HT1080 (cell line): ENCODE data around the gene MAPK7. TPM values are rescaled to one million over a fixed set of nuclear protein-coding genes. Genes with fewer than 3 reads are reported as not detected.
A peak's percentile ranks its signal among the peaks of the same experiment; 100 is the strongest.

ENCODE experiments used
- DNase-seq: peaks from one replicate; pipeline ENCODE4 v3.0.0-alpha.2; 2015; ENCODE audit warnings: low read depth
- total RNA-seq: library from RNA; depleted of rRNA; stranded (reverse); fragments of >200 nt; shearing (Covaris generic); gene quantifications from 2 replicates; pipeline ENCODE4 v1.2.3, GENCODE V29; 2014

The MAPK7 gene
- total RNA-seq, 1 experiment from 2014 or later = 8.6 TPM

DNA sequence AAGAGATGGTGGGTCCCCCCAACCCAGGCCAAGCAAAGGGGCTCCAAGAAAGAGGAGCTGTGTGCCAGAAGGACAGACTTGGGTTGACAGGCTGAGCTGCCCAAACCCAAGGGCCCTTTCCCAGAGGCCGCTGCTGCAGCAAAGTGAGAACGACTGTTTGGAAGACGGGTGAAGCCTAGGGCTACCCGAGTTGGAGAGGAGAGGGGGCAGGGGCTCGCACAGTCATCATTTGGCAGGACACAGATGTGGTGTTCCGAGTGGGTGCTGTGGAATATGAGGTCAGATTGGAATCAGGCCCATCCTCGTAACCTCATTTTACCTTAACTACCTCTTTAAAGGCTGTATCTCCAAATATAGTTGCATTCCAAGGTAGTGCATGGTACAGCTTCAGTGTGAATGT is 14.0 kb downstream of the MAPK7 start:
- DNase-seq = no peak

DNA sequence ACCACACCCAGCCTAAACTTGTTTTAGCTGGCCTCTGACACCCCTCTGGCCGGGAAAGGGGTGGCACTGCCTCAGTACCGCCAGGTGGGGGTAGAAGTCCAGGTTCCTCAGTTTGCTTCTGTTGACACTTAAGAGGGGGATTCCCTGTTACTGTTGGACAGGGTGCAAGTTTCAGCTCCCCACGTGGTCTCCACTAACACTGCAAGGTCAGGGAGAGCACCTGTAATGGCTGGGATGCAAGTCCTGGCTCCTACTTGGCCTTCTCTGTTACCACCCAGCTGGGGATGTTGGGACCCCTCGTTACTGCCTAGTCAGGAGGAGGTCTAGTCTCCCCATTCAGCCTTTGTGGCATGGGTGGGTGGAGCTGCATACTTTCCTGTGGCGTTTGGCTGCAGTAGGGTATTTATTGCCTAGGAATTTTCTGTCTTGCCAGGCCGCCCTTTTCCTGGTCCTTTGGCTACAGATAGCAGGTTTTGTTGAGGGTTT is 19.3 kb downstream of the MAPK7 start:
- no peak for DNase-seq

DNA sequence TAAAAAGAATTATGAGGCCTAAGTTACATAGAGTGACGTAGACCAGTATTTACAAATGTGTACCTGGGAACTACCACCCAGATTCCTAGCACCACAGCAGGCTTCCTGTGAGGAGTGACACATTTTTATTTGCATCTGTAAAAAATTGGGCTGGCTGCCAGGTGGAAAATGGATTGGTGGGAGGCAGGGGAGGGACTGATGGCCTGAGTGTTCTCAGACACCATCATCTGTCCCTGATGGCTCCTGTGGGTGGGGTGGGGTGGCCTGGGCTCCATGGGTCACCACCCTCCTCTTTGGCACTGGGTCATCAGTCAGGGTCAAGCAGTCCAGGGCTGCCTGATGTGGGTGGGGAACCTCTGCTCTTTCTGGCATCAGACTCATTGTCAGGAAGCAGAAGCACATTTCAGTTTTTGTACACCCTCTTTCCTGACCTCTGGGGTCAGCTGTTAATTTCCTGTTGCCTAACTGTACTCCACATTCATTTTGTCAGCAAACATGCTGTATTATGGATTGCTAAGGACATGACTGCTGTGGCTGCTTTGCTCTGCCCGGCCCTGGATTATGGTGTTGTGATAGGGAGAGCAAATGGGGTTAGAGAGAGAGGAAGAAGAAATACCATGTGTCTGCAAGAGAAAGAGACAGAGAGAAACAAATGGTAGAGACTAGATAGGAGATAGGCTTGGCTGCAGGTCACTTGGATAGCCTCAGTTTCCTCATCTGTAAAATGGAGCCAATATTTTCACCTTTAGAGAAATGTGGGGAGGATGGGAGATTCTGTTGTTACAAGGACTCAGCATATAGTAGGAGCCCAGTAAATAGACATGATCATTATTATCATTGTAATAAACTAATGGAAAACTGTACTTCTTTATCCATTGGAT is 20.2 kb downstream of the MAPK7 start:
- peak; percentile 26 for DNase-seq

DNA sequence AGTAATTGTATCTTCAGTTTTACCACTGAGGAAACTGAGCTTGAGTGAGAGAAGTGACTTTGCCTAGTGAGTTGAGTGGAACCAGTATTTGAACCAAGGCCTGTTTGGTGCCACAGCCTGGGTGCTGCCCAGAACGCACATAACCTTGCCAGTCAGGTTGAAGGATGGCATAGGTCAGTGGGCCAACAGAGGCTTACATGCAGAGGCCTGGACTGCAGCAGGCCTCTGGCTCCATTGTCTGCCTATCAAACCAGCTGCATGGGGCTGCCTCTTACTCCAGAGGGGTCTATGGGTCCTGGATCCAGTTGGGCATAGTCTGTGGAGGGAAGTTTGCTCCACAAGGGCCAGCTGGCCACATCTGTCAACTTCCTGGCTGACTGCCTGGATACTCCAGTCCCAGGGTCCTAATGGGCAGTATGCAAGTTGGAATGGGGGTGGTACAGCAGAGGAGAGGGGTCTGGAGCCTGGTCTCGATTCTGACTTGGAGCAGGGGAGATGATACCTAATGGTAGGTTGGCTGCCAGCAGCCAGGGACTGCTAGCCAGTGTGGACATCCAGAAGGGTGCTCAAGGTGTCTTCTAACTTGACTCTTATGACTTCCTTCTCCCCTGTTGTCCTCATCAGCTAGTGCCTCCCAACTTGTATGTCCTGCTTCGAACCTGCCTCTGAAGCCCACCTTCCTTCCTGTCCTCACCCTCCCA is 21.6 kb downstream of the MAPK7 start:
- DNase-seq = no peak

DNA sequence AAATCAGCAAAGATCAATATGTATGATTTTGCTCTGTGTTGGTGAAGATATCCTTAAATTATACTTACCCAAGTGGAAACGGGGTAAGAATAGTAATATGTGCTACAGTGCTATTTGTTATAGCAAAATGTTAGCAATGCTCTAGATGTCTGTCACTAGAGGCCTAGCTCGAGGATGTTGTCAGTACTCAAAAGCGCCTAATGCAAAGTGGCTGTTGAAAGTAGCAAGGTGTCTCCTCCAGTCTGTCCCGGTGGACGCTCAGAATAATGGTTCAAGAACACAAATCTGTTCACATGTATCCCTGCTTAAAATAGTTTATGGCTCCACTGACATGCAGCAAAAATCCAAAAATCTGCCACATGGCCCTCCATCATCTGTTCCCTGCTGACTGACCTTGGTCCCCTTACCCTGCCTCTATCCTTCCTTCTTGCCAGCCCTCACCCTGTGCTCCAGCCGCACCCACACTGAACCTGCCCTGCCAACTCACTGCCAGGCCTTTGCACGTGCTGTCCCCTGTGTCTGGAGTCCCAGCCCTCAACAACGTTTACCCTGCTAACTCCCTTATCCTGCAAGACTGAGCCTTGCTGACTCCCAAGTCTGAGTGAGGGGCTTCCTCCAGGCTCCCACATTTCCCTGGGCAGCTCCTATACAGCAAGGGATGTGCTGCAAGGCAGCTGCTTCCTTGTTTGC is 23.2 kb downstream of the MAPK7 start:
- no peak for DNase-seq

DNA sequence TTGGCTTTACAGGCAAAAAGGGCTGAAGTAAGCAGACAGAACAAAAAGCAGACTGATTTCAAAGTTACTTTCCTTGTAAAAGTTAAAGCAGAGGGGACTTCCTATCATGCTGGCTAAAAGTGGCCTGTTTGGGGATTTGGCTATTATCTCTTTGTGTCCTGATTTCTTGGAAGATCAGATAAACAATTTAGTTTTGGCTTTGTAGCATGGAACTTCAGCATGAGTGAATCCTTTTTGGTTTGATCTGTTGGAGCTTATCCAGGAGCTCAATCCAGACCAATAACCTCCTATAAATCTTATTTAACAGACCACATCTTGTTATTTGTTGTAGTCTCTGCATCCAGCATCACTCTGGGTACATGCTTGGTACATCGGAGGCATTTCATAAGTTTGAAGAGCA is 23.9 kb downstream of the MAPK7 start:
- no peak for DNase-seq

DNA sequence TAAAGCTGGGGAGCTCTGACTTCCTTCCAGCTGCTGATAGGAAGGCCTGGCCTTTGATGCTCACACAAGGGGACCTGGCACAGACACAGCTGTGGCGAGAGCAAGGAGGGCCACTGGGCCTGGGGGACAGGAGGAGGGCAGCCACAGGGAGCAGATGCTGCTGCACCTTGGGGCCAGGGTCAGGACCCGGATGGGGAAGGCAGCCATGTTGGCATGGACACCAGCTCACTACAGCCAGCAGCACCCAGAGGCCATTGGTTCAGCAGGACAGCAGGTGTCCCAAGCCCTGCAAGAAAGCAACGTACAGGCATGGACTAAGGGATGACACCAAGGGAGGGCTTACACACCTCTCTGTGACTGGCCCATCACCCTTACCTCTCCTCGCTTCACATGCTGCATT is 24.7 kb downstream of the MAPK7 start:
- no peak for DNase-seq

DNA sequence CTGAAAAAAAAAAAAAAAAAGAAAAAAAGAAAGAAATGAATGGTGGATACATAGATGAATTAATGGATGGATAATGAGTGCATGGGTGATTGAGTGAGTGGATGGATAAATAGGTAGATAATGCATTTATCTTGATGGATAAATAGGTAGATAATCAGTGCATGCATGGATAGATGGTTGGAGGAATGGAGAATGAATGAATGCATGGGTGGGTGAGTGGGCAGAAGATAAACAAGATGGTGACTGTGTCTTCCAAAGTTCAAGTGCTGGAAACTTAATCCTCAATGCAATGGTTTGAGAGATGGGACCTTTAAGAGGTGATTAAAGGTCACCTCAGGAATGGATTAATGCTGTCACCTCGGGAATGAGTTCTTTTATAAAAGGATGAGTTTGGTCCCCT is 26.0 kb downstream of the MAPK7 start:
- DNase-seq = no peak

DNA sequence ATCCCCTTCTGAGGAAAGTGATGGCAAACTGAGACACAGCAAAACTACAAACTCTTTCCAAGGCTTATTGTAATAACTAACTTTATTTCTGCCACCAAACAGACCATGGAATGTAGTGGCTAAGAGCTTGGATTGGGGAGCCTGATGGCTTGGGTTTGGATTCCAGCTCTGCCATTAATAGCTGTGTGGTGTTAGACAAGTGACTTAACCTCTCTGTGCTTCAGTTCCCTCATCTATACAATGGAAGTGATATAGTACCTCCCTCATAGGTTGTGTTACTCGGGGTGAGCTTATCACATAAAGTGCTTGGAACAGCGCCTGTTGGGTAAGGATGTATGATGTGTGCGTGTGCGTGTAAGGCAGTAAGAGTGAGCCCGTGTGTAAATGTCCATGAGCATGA is 26.8 kb downstream of the MAPK7 start:
- DNase-seq = no peak

DNA sequence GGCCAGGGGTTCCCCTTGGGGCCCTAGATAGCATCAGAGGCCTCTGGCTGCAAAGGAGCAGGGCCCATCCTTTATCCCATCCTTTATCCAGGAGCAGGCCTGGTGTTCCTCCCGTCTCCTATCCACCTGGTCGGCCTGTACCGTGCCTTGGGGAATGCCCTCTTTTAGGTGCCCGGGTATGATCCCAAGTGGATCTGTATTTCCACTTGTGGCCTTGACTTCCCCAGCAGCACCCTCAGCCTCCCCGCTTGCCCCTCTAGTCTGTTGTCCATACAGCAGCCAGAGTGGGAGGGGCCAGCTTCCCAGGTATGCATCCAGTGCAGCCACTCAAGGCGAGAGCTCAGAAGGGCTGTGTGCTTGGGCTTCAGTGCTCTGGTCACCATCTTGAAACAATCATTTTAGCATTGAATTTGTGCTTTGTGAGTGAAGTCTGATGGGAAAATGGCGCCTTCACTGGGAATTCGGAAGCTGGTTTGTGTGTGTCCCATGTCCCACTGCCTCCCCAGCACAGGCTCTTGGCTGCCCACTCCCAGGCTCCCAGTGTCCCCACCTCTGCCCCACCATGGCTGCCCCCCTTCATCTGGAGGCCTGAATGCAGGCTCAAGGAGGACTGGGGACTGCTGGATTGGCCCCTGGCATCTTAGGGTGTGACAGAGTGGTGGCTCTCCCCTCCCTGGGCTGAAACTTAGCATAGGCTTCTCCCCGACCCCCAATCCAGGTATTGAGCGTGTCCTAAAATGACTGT is 29.5 kb downstream of the MAPK7 start:
- DNase-seq = no peak

DNA sequence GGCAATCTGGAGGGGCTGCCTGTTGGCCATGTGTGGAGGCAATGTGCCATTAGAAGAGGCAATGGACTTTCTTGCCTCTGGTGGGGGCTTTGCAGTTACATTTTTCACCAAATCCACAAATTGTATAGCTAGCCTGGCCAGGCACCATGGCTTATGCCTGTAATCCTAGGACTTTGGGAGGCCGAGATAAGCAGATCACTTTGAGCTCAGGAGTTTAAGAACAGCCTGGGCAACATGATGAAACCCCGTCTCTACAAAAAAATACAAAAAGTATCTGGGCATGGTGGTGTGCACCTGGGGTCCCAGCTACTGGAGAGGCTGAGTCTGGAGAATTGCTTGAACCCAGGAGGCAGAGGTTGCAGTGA is 30.0 kb downstream of the MAPK7 start:
- DNase-seq = no peak

DNA sequence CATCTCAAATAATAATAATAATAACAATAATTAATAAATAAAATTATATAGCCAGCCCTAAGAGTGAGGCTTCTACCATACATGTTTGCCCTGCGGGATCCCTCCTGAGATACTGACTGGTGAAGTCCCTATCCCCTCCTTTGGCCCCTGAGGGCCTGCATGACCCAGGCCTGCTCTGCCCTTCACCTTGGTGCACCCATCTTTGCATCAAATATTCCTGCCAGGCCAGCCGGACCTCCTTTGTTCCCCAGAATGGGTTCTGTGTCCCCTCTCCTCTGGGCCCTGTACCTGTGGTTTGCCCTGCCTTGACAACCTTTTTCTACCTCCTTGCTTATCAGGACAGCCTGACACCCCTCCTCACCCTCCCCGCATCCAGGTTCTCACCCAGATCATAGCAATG is 30.8 kb downstream of the MAPK7 start:
- no peak for DNase-seq

DNA sequence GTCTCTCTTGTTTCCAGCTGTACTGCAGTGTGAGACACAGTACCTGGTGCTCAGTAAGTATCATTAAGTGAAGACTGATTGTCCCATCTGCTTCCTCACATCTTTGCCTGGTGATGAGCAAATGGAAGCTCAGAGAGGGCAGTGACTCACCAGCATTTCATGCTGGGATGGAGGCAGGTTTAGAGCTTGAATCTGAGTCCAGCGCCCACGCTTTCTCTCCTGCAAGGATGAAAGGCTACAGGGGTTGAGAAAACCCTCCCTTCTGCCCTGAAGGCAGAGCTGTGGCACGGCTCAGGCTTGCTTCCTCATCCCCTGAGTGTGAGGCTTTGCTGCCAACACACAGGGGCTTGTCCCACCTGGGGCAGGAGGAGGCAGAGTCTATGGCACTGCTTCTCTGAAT is 31.2 kb downstream of the MAPK7 start:
- peak; percentile 44 for DNase-seq

DNA sequence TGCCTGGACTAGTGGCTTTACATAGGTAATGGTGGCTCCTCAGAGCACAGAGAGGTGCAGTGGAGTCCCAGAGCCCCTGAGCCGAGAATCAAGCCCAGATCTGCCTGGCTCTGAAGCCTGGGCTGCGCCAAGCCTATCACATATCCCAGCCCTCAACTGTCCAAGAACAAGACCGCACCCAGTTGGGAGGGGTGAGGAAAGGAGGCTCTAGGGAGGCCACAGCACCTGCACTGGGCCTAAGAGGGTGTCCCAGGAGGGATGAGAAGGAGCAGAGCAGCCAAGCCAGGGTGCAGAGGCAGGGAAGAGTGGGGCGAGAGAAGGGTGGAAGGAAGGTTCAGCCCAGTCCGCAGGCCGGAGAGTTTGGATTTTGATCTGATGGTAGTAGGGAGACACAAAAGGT is 31.8 kb downstream of the MAPK7 start:
- no peak for DNase-seq

DNA sequence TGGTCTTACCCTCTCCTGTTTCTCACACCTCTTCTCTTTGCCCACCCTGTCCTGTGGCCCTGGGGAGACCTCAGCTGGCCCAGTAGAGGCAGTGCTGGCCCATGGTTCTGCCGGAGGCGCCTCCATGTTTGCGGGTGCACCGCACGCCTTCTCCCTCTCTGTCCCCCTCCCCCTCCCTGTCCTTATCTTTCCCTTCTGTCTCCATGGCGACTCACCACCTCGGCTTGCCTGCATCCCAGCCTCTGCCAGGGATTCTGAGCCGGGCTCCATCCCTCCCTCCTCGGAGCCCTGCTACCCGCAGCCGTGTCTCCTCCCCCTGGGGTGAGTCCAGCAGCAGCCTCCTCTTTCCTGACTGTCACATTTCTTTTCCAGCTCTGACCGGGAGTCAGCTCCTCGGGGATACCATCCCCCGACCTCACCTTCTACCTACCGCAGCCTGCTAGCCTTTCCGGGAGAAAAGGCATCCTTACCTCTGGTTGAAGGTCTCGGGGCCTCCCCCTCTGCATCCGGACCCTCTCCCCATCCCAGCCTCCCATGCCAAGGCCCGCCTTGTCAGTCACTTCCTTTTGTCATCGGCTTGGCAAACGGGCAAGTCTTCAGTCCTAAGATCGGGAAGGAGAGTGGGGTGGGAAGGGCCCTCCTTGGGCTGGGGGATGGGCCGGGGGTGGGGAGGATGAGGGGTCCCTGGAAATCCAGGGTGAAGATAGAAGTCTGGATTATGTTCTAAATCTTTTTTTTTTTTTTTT is 32.8 kb downstream of the MAPK7 start, which contains the start of gene RNF112:
Gene RNF112, plus strand, starts transcription at position 358 of the 746 bp plus-strand sequence. Its CDS starts 177 bp downstream, at position 535.
- DNase-seq = no peak

DNA sequence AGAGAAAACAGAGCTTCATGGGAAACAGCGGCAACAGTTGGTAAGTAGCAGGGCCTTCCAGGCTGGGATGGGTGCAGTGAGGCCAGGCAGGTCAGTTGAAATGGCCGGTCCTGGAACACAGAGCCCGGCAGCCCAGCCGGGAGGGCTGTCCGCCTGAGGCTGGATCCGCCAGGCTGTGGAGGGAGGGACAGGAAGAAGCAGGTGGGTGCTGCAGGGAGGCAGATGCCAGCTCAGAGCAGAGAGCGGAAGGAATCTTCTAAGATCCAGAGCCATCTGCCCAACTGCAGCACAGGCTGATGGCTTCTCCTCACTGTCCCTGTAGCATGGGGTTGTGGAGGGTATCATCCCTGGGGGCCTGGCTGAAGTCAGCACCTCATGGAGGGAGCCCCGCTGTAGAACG is 33.3 kb downstream of the MAPK7 start:
- no peak for DNase-seq

DNA sequence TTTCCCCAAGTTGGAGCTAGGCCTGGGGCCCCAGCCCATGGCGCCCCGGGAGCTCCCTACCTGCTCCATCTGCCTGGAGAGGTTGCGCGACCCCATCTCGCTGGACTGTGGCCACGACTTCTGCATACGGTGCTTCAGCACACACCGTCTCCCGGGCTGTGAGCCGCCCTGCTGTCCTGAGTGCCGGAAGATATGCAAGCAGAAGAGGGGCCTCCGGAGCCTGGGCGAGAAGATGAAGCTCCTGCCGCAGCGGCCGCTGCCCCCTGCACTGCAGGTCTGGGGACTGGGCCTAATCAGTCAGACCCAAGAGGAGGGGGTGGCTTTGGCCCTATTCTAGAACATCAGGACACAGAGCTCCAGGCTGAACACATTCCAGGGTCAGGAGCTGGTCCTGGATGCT is 34.2 kb downstream of the MAPK7 start:
- no peak for DNase-seq

DNA sequence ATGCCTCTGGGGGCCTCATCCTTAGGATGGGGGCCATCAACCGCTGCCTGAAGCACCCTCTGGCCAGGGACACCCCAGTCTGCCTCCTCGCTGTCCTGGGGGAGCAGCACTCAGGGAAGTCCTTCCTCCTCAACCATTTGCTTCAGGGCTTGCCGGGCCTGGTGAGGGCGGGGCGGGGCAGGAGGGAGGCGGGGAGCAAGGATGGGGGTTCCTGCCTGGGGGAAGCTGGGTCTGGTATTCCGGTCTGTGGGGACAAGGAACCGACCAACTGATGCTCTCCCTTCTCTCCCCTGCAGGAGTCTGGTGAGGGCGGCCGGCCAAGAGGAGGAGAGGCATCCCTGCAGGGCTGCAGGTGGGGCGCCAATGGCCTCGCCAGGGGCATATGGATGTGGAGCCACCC is 34.7 kb downstream of the MAPK7 start:
- DNase-seq = no peak

DNA sequence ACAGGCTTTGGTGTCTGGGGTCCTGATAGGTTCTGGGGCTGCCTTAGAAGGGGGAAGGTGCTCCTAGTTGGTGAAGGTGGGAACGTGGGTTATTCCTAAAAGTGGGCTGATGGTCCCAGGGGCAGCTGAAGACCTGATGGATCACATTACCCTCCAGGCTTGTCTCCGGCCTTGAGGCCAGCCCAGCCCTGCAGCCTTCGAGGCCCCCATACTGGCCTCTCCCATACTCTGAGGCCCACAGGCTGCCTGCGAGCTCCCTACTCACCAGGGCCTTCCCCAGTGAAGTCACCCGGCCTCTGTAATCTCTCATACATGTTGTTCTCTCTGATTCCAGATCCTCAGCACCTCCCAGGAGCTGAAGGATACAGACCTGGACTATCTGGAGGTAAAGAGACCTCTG is 35.5 kb downstream of the MAPK7 start:
- DNase-seq = no peak

DNA sequence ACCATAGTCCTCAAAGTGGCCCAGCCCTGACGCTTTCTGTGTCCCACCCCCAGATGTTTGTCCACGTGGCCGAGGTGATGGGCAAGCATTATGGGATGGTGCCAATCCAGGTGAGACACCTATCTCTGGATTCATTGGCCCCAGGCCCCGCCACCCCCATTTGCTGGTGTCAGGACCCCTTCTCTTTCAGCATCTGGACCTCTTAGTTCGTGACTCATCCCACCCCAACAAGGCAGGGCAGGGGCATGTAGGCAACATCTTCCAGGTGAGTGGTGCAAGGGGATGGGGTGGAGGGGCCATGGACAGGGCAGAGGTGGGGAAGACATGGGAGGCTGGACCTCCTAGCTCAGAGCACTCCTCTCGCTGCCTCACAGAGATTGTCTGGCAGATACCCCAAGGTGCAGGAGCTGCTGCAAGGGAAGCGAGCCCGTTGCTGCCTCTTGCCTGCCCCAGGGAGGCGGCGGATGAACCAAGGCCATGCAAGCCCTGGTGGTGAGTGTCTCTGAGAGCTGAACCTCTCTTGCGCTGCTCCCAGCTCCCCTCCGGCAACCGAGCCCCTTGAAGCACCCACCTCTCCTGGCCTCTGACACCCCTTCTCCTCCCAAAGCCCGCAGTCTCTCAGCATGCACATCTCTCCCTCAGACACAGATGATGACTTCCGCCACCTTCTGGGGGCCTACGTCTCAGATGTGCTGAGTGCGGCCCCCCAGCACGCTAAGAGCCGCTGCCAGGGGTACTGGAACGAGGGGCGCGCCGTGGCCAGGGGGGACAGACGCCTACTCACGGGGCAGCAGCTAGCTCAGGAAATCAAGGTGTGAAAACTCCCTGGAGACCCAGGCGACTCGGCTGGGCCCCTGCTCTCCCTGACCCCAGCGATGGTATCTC is 36.3 kb downstream of the MAPK7 start:
- no peak for DNase-seq
